K562 (cell line): Measurements from ENCODE around the gene TMEM164. TPM values are rescaled to one million over a fixed set of nuclear protein-coding genes. Genes with fewer than 3 reads are reported as not detected.

Experiments used
- ATAC-seq: fragments of 200-7000 bp; cut with Tn5 transposase; 3 replicates; pipeline ENCODE4 v1.9.1; 2020; ENCODE audit warnings: moderate library complexity
- BruUV-seq: library from RNA; stranded (reverse); fragments of 400-500 nt; replicated peaks from 2 replicates; lab custom pipeline; 2021; lab: Mats Ljungman, UMichigan
- CTCF ChIA-PET: fragments of 300-600 bp; formaldehyde crosslinking; extraction: SDS; loops from one replicate; lab custom pipeline; 2021; ENCODE audit warnings: low intra/inter-chr PET ratio; lab: Yijun Ruan, JAX
- POLR2A ChIA-PET: fragments of 300-600, 350-650 bp; sonication (Branson Sonifier 250); formaldehyde crosslinking; extraction: SDS; loops from one replicate; lab custom pipeline; 2021; ENCODE audit warnings: antibody characterized with exemption, inconsistent platforms; lab: Yijun Ruan, JAX
- DNase-seq, 4 experiments: peaks; one replicate each; pipeline versions ENCODE4 v3.0.0 to v3.0.0-alpha.2; 2011 to 2018; ENCODE audit warnings: low spot score in 3 of 4, mixed read lengths in 3 of 4; ENCODE audit errors: extremely low read depth in 1 of 4
- FAIRE-seq: peaks from 2 replicates; lab custom pipeline; 2011; peaks lifted over from hg19 to GRCh38; lab: Jason Lieb, UNC
- H2AFZ ChIP-seq: 2 replicates; pipeline ENCODE4 v1.6.0; 2011; ENCODE audit warnings: low read depth, low read length, control low read depth, inconsistent platforms
- H3K27ac ChIP-seq: fragments of 200-600 bp; 3 replicates; pipeline ENCODE4 v1.8.0; 2011; ENCODE audit warnings: low read depth, mild to moderate bottlenecking, control low read depth, inconsistent platforms, low read length, moderate library complexity, mixed read lengths; ENCODE audit errors: extremely low read depth
- H3K27me3 ChIP-seq, 2 experiments: fragments of 300-600 bp in 1 of 2; 2 replicates in 1 of 2; 3 replicates in 1 of 2; pipeline versions ENCODE4 v1.6.0 to v1.8.0; 2011; ENCODE audit warnings: inconsistent platforms in 2 of 2, low read length in 2 of 2, mild to moderate bottlenecking in 1 of 2, mixed read lengths in 1 of 2, moderate library complexity in 1 of 2; ENCODE audit not compliant: control insufficient read depth in 2 of 2, insufficient read depth in 2 of 2
- H3K36me3 ChIP-seq: fragments of 300-600 bp; 3 replicates; pipeline ENCODE4 v1.8.0; 2011; ENCODE audit warnings: mild to moderate bottlenecking, low read length, inconsistent platforms; ENCODE audit not compliant: control insufficient read depth, insufficient read depth
- H3K4me1 ChIP-seq, 2 experiments: fragments of 200-600 bp in 1 of 2; replicated peaks in 1 of 2; 2 replicates in 1 of 2; 3 replicates in 1 of 2; pipeline versions ENCODE4 v1.5.1 to v1.8.0; 2011; ENCODE audit warnings: inconsistent platforms in 2 of 2, low read length in 2 of 2, mild to moderate bottlenecking in 1 of 2, mixed read lengths in 1 of 2, moderate library complexity in 1 of 2; ENCODE audit not compliant: control insufficient read depth in 2 of 2, insufficient read depth in 2 of 2
- H3K4me2 ChIP-seq: 2 replicates; pipeline ENCODE4 v1.6.1; 2011; ENCODE audit warnings: low read length, control low read depth, inconsistent platforms, mixed read lengths; ENCODE audit not compliant: insufficient read depth
- H3K4me3 ChIP-seq: fragments of 200-600 bp; sonication (generic), shearing (Covaris generic); 2 replicates; pipeline ENCODE4 v1.5.1; 2016; ENCODE audit warnings: control low read depth, inconsistent platforms
- H3K79me2 ChIP-seq: fragments of 200-600 bp; 3 replicates; pipeline ENCODE4 v1.8.0; 2011; ENCODE audit warnings: low read length, inconsistent platforms; ENCODE audit not compliant: control insufficient read depth, insufficient read depth
- H3K9ac ChIP-seq, 2 experiments: 2 replicates each; pipeline versions ENCODE4 v1.6.0 to v1.6.1; 2011; ENCODE audit warnings: low read depth in 2 of 2, low read length in 2 of 2, control low read depth in 1 of 2, inconsistent platforms in 1 of 2, mild to moderate bottlenecking in 1 of 2, mixed read lengths in 1 of 2; ENCODE audit not compliant: insufficient read depth in 1 of 2
- H3K9me1 ChIP-seq: one replicate; pipeline ENCODE4 v1.6.0; 2011; ENCODE audit warnings: inconsistent platforms, mild to moderate bottlenecking, low read length, moderate library complexity; ENCODE audit not compliant: control insufficient read depth, insufficient read depth
- H3K9me3 ChIP-seq: replicated peaks from 2 replicates; pipeline ENCODE4 v1.5.1; 2011; ENCODE audit warnings: low read depth, low read length, inconsistent platforms; ENCODE audit not compliant: control insufficient read depth, insufficient read depth
- H4K20me1 ChIP-seq: replicated peaks from 2 replicates; pipeline ENCODE4 v1.6.1; 2011; ENCODE audit warnings: low read length, inconsistent platforms, mixed read lengths; ENCODE audit not compliant: control insufficient read depth, insufficient read depth
- CHD1 ChIP-seq: fragments of 200-600 bp; sonication (generic); IDR thresholded peaks from one replicate; pipeline ENCODE4 v1.6.1; 2012; ENCODE audit warnings: mild to moderate bottlenecking, moderate library complexity, low read length, inconsistent platforms
- HDAC1 ChIP-seq, 2 experiments: fragments of 450-650 bp; IDR thresholded peaks; 2 replicates each; pipeline ENCODE4 v1.6.1; 2016 to 2017; ENCODE audit warnings: inconsistent platforms in 1 of 2, mild to moderate bottlenecking in 1 of 2, moderate library complexity in 1 of 2
- HMG20A ChIP-seq: fragments of 450-650 bp; formaldehyde crosslinking; conservative IDR thresholded peaks from 2 replicates; pipeline ENCODE4 v1.4.0; 2020; ENCODE audit warnings: mild to moderate bottlenecking, mixed read lengths
- KAT7 ChIP-seq: sonication (generic); formaldehyde crosslinking; IDR thresholded peaks from 2 replicates; pipeline ENCODE4 v1.8.0; 2022; ENCODE audit warnings: missing genetic modification reagents, mild to moderate bottlenecking, borderline replicate concordance
- SAFB ChIP-seq: fragments of 200-400 bp; formaldehyde crosslinking; IDR thresholded peaks from 2 replicates; pipeline ENCODE4 v1.6.1; 2017; ENCODE audit warnings: low read depth, low read length, borderline replicate concordance
- SMAD2 ChIP-seq: fragments of 150-350 bp; IDR thresholded peaks from 2 replicates; pipeline ENCODE4 v1.6.1; 2014; ENCODE audit warnings: low read depth, mild to moderate bottlenecking, low read length
- TSC22D4 ChIP-seq: fragments of 450-650 bp; IDR thresholded peaks from 2 replicates; pipeline ENCODE4 v1.6.1; 2016; ENCODE audit warnings: missing genetic modification characterization, missing biosample characterization, control low read depth
- WGBS: fragments of 100-300 bp; shearing (Covaris generic); methylation state at CpG from one replicate; pipeline ENCODE4 v1.1.6; 2016; ENCODE audit warnings: low coverage, mixed read lengths; ENCODE audit not compliant: insufficient coverage; ENCODE audit errors: missing lambda C conversion rate; 5-methylcytosine and 5-hydroxymethylcytosine counted together
- in situ Hi-C: fragments of 300-500 bp; cut with MboI; formaldehyde crosslinking; loops from 4 replicates; pipeline ENCODE4 v1.15.0; 2018; ENCODE audit warnings: inconsistent platforms, mixed read lengths
- intact Hi-C: fragments of 100-400 bp; cut with micrococcal nuclease; formaldehyde crosslinking; loops from 2 replicates; pipeline ENCODE4 v1.14.2; 2022
- polyA plus RNA-seq, 8 experiments: library from polyadenylated mRNA; depleted of rRNA in 4 of 8; stranded (reverse) in 5 of 8; unstranded in 3 of 8; fragments of >200 nt; fragmentation: Nextera tagmentation in 2 of 8; fragmentation: Illumina TruSeq in 1 of 8; extraction: Ambion mirVana in 2 of 8; extraction: Trizol in 1 of 8; gene quantifications; 2 replicates each; pipeline versions ENCODE4 v1.2.1 to v1.2.3, GENCODE V29; 2011 to 2014; ENCODE audit warnings: inconsistent platforms in 1 of 8, missing spikeins in 1 of 8
- total RNA-seq, 7 experiments: library from RNA; depleted of rRNA in 6 of 7; stranded (reverse); fragments of >200 nt in 6 of 7; fragmentation: Illumina TruSeq in 2 of 7; extraction: Trizol in 2 of 7; gene quantifications; 2 replicates each; pipeline versions ENCODE4 v1.2.1 to v1.2.3, GENCODE V29; 2011 to 2021; ENCODE audit warnings: low replicate concordance in 1 of 7
- TF ChIP-seq, protein P1 (sequence below): sonication (generic); formaldehyde crosslinking; IDR thresholded peaks from 2 replicates; pipeline ENCODE4 v1.8.0; 2022; ENCODE audit warnings: missing genetic modification reagents, mild to moderate bottlenecking, borderline replicate concordance
- TF ChIP-seq, protein P2 (sequence below), 2 experiments: fragments of 450-650 bp; IDR thresholded peaks; 2 replicates each; pipeline ENCODE4 v1.6.1; 2018; ENCODE audit warnings: mild to moderate bottlenecking in 2 of 2, low read depth in 1 of 2; ENCODE audit not compliant: partially characterized antibody in 2 of 2
- TF ChIP-seq, protein P3 (sequence below): fragments of 450-650 bp; IDR thresholded peaks from 2 replicates; pipeline ENCODE4 v1.6.1; 2017; ENCODE audit warnings: mild to moderate bottlenecking, moderate library complexity

TMEM164 gene
- total and polyA plus RNA-seq, 9 of the 15 experiments (the other 6 are each of a cell fraction or from before 2014, with no cell fraction given): 2.4 to 57.3 (median 23.1) TPM

- Histone ChIP-seq H3K9me1 (no peaks in the 10 kb centered on the region), H3K36me3 (peaks cover 9% of the 10 kb centered on the region; the same call in 2 of the 3 replicates), H3K4me3 (no peak overlapping the region)
- CTCF ChIA-PET: no interaction called here
- no peak for ATAC-seq
- POLR2A ChIA-PET: no interaction called here
- in situ Hi-C loops: no loop called here
- WGBS: 43% methylated on average over 4 of the region's 4 CpGs
- BruUV-seq: no TSS peak
- TF ChIP-seq, protein P1, sequence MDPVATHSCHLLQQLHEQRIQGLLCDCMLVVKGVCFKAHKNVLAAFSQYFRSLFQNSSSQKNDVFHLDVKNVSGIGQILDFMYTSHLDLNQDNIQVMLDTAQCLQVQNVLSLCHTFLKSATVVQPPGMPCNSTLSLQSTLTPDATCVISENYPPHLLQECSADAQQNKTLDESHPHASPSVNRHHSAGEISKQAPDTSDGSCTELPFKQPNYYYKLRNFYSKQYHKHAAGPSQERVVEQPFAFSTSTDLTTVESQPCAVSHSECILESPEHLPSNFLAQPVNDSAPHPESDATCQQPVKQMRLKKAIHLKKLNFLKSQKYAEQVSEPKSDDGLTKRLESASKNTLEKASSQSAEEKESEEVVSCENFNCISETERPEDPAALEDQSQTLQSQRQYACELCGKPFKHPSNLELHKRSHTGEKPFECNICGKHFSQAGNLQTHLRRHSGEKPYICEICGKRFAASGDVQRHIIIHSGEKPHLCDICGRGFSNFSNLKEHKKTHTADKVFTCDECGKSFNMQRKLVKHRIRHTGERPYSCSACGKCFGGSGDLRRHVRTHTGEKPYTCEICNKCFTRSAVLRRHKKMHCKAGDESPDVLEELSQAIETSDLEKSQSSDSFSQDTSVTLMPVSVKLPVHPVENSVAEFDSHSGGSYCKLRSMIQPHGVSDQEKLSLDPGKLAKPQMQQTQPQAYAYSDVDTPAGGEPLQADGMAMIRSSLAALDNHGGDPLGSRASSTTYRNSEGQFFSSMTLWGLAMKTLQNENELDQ (CRISPR knock-in tag): no peak
- TF ChIP-seq HMG20A (CRISPR knock-in tag) (no peak), CHD1 (no peak), SAFB (no peak), HDAC1 (IDR thresholded peaks at IDR 0.05) (no peak), KAT7 (CRISPR knock-in tag) (no peak), TSC22D4 (tag) (no peak), SMAD2 (no peak)
- TF ChIP-seq, protein P2, sequence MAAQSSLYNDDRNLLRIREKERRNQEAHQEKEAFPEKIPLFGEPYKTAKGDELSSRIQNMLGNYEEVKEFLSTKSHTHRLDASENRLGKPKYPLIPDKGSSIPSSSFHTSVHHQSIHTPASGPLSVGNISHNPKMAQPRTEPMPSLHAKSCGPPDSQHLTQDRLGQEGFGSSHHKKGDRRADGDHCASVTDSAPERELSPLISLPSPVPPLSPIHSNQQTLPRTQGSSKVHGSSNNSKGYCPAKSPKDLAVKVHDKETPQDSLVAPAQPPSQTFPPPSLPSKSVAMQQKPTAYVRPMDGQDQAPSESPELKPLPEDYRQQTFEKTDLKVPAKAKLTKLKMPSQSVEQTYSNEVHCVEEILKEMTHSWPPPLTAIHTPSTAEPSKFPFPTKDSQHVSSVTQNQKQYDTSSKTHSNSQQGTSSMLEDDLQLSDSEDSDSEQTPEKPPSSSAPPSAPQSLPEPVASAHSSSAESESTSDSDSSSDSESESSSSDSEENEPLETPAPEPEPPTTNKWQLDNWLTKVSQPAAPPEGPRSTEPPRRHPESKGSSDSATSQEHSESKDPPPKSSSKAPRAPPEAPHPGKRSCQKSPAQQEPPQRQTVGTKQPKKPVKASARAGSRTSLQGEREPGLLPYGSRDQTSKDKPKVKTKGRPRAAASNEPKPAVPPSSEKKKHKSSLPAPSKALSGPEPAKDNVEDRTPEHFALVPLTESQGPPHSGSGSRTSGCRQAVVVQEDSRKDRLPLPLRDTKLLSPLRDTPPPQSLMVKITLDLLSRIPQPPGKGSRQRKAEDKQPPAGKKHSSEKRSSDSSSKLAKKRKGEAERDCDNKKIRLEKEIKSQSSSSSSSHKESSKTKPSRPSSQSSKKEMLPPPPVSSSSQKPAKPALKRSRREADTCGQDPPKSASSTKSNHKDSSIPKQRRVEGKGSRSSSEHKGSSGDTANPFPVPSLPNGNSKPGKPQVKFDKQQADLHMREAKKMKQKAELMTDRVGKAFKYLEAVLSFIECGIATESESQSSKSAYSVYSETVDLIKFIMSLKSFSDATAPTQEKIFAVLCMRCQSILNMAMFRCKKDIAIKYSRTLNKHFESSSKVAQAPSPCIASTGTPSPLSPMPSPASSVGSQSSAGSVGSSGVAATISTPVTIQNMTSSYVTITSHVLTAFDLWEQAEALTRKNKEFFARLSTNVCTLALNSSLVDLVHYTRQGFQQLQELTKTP (IDR thresholded peaks at IDR 0.05; ENCODE audit: low read depth in 1 of 2, partially characterized antibody in 2 of 2): no peak
- TF ChIP-seq, protein P3, sequence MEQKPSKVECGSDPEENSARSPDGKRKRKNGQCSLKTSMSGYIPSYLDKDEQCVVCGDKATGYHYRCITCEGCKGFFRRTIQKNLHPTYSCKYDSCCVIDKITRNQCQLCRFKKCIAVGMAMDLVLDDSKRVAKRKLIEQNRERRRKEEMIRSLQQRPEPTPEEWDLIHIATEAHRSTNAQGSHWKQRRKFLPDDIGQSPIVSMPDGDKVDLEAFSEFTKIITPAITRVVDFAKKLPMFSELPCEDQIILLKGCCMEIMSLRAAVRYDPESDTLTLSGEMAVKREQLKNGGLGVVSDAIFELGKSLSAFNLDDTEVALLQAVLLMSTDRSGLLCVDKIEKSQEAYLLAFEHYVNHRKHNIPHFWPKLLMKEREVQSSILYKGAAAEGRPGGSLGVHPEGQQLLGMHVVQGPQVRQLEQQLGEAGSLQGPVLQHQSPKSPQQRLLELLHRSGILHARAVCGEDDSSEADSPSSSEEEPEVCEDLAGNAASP: no peak
- TF ChIP-seq, all 486 proteins: peak for 0
- no peaks in the 10 kb centered on the region; the same call in 1 of the 2 replicates for H3K9me3 ChIP-seq
- H3K27me3 ChIP-seq: no peaks in the 10 kb centered on the region
- DNase-seq: no peak
- H2AFZ ChIP-seq: no peak overlapping the region
- peaks cover 0 to 8% of the 10 kb centered on the region in 2 experiments; a peak in 2 of 5 replicates for H3K4me1 ChIP-seq
- no peaks in the 10 kb centered on the region for H4K20me1 ChIP-seq
- no peak overlapping the region for H3K4me2 ChIP-seq
- H3K9ac ChIP-seq: no peak overlapping the region
- no peaks in the 10 kb centered on the region; the same call in 1 of the 3 replicates for H3K79me2 ChIP-seq
- no peak overlapping the region for H3K27ac ChIP-seq
- peak; percentile 46 for FAIRE-seq
- intact Hi-C loops: no loop called here
These were observed 133.2 kb downstream of the TMEM164 start for GRCh38 chrX:110136136-110136535.
